ENCODE measurements around the gene ARHGAP45.
A peak's percentile ranks its signal among the peaks of the same experiment; 100 is the strongest.

ARHGAP45 gene

DNA sequence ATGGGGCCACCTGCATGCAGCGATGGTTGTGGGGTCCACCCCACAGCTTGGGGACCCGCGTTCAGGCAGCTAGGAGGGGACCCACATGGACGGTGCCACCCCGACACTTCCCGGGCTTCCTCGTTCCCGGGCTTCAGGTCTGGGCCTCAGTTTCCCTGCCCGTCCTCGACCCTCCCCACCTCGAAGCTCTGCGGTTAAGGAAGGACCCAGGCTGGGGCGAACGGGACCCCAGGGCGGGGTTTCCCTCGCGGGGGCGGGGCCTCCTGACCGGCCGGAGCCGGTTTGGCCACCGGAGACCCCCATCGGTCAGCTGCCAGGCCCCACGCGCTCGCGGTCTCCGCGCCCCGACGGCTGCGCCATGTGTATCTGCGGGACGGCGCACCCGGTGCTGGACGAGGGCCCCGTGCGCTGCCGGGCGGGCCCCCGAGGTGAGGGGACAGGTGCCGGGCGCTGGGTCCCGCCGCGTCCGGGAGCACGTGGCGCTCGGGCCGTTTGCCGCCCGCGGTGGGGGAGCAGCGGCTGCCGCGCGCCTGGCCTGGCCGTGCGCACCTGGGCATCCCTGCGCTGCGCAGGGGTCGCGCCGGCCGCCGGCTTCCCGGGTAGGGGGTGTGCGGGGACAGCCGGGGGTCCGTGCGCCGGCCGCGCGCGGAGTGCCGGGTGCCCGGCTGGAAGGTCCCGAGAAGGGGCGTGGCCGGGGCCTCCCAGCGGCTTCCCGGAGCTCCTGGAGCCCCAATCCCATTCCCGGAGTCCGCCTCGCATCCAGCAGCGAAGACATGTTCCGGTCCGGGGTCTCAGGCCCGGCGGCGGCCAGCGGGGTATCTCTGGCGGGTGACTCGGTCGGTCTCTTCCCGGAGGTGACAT is 4.2 kb downstream of the ARHGAP45 start:
- no peak for DNase-seq

DNA sequence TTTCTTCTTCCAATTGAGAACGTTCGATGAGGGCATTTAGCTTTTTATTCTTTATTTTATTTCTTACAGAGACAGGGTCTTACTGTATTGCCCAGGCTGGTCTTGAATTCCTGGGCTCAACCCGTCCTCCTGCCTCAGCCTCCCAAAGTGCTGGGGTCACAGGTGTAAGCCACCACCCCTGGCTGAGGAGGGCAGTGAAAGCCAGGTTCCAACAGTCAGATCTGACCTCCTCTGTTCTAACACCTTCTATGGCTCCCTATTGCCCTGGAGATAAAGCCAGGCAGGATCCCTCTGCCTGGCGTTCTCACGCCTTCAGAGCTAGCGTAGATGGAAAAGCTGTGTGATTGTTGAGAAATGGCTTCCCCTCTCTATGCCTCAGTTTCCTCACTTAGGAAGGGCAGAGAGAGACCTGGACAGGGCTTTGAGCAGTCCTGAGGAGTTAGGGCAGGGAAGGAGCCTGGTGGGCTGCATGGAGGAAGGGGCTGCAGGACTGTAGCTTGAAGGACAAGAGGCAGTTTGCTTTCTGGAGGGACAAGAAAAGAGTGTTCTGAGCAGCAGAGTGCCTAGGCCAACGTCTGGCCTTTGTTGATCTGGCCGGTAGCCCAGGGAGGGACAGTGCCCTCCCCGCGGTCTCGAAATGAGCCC is 5.5 kb downstream of the ARHGAP45 start:
- DNase-seq, result no peak

DNA sequence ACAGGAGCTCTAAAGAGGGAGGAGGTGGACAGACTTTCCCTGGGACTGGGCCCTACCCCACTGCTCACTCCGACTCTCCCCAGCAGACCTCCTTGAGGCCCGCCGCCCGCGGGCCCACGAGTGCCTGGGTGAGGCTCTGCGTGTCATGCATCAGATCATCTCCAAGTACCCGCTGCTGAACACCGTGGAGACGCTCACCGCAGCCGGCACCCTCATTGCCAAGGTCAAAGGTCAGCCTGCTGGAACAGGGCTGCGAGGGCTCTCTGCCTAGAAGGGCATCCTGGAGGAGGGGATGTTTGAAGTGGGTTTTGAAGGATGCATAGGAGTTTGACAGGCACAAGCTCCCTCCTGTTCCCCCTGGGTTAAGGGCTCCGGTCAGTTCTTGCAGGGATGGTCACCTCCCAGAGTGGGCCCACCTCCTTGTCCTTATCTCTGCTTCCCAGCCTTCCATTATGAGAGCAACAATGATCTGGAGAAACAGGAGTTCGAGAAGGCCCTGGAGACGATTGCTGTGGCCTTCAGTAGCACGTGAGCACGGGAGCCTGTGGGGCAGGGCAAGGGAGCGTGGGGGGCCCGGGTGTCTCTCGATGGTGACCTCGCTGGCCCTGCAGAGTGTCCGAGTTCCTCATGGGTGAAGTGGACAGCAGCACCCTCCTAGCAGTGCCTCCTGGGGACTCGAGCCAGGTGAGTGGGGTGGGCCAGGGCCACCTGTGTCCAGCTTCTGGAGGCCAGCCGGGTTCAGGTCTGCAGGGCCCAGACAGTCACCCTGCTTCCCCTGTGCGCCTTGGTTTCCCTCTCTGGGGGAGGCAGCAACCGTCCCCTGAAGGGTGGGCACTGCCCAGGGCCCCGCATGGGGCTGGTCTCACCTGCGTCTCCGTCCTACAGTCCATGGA is 6.3 kb downstream of the ARHGAP45 start:
- DNase-seq, result no peak

DNA sequence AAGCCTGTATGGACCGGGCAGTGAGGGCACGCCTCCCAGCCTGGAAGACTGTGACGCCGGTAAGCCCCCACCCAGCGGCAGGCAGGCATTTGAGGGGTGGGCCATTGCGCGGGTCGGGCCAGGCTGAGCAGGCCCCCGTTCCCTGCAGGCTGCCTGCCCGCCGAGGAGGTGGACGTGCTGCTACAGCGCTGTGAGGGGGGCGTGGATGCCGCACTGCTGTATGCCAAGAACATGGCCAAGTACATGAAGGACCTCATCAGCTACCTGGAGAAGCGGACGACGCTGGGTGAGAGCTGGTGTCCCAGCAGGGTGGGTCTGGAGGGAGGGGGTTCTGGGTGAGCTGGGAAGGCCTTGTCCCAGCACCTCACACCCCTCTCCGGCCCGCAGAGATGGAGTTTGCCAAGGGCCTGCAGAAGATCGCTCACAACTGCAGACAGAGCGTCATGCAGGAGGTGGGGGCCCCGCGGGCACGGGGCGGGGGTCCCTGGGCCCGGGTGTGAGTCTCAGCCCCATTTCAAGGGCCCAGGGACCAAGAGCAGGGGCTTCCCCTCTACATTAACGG is 7.1 kb downstream of the ARHGAP45 start:
- DNase-seq, result no peak

DNA sequence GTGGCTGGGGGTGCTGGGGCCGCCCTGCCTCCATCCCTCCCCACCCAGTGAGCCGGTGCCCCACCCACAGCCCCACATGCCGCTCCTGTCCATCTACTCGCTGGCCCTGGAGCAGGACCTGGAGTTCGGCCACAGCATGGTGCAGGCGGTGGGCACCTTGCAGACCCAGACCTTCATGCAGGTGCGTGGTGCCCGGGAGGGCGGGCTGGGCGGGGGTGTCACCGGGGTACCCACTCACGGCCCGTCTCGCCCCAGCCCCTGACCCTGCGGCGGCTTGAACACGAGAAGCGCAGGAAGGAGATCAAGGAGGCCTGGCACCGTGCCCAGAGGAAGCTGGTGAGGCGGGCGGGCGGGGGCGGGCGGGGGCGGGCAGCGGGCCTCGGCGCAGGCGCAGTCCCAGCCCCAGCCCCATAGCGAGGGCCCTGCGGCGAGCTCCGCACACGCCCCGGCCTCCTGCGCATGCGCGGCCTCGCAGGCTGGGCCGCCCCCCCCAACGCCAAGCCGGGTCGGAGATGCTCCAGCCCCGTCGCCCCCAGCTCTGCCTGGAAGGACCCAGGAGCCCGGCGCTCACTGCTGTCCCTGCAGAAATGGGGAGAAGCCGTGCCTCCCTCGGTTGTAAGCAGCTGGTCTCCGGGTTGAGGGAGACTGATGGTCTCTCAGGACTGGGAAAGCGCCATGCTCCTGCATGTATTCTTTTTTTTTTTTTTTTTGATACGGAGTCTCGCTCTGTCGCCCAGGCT is 7.7 kb downstream of the ARHGAP45 start:
- peak; percentile 55 for DNase-seq

DNA sequence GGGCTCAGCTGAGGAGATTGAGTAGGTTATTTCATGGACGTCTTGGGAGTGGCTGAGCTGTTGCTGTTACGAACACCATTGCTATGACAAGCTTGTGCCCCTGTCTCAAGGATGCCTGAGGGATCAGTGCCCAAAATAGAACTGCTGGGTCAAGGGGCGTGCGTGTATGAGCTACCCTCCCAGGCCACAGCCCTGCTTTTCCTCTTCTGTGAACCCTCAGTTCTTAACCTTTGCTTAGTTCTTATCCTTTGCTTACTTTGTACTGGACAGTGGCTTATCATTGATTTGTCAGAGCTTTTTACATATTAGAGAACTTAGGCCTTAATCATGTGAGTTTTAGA is 9.0 kb downstream of the ARHGAP45 start:
- DNase-seq, result no peak

DNA sequence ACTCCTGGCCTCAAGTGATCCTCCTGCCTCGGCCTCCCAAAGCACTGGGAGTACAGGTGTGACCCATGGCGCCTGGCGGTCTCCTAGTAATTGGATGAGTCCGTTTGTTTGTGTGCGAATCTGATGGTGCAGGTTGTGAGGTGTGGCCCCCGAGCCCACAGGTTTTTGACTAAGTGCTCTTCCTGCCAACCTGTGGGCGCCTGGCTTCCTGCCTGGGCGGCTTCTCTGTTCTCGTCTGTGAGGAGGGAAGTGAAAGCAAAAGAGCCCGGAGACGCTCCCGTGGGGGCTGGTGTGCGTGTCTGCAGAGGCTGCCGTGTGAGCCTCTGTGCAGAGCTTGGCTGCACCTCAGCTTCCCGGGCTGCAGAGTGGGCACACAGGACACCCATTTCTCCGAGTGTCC is 10.0 kb downstream of the ARHGAP45 start:
- no peak for DNase-seq

DNA sequence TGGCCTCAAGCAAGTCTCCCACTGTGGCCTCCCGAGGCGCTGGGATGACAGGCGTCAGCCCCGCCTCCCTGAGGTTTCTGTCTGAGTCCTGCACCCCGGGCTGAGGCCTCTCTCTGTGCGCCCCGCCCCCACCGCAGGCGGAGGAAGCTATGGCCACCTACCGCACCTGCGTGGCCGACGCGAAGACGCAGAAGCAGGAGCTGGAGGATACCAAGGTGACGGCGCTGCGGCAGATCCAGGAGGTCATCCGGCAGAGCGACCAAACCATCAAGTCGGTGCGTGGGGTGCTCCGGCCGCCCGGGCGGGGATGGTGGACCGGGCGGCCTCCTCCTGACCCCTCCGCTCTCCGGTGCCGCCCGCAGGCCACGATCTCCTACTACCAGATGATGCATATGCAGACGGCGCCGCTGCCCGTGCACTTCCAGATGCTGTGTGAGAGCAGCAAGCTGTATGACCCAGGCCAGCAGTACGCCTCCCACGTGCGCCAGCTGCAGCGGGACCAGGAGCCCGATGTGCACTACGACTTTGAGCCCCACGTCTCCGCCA is 12.7 kb downstream of the ARHGAP45 start:
- no peak for DNase-seq

DNA sequence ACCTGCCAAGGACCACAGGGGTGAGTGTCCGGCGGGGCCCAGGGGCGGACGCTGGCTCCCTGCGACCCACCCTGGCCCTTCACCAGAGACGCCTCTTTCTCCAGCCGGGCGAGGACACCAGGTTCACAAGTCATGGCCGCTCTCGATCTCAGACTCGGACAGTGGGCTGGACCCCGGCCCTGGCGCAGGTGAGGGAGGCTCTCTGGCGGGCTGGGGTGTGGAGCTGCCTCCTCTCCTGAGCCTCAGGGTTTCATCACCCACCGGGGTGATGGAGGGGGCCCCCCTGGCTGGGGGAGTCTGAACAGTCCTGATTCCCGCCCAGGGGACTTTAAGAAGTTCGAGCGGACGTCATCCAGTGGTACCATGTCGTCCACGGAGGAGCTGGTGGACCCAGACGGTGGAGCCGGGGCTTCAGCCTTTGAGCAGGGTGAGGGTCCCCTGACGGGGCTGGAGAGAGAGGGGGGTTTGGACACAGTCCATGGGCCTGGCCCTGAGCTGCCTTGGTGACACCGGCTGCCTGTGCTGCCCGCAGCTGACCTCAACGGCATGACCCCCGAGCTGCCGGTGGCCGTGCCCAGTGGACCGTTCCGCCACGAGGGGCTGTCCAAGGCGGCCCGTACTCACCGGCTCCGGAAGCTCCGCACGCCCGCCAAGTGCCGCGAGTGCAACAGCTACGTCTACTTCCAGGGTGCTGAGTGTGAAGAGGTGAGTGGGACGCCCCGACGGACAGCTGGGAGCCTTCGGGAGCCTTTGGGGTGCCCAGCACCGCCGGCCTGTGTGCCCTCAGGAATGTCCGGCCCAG is 13.6 kb downstream of the ARHGAP45 start:
- DNase-seq, result no peak

DNA sequence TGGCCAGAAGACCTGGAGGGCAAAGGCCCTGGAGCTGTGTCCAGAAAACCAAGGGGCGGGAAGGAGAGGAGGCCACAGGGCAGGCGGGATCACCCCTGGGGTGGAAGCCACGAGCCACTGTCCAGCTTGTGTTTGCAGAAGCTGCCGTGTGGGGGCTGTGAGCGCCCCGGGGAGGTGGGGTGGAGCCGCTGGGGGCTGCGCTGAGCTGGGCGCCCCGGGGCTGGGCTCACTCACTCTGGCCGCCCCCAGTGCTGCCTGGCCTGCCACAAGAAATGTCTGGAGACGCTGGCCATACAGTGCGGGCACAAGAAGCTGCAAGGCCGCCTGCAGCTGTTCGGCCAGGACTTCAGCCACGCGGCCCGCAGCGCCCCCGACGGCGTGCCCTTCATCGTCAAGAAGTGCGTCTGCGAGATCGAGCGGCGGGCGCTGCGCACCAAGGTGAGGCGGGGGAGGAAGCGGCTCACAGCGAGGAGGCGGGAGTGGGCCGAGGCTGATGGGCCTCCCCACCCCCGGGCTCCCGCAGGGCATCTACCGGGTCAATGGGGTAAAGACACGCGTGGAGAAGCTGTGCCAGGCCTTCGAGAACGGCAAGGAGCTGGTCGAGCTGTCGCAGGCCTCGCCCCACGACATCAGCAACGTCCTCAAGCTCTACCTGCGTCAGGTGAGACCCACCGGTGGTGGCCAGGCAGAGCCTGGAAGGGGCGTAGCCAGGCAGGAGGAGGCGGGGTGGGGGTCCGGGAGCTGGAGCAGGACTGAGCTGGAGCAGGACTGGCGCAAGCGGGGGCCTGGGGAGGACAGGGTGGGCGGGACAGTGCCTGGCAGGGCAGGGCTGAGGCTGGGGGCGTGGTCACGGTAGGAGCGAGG is 14.6 kb downstream of the ARHGAP45 start:
- no peak for DNase-seq

DNA sequence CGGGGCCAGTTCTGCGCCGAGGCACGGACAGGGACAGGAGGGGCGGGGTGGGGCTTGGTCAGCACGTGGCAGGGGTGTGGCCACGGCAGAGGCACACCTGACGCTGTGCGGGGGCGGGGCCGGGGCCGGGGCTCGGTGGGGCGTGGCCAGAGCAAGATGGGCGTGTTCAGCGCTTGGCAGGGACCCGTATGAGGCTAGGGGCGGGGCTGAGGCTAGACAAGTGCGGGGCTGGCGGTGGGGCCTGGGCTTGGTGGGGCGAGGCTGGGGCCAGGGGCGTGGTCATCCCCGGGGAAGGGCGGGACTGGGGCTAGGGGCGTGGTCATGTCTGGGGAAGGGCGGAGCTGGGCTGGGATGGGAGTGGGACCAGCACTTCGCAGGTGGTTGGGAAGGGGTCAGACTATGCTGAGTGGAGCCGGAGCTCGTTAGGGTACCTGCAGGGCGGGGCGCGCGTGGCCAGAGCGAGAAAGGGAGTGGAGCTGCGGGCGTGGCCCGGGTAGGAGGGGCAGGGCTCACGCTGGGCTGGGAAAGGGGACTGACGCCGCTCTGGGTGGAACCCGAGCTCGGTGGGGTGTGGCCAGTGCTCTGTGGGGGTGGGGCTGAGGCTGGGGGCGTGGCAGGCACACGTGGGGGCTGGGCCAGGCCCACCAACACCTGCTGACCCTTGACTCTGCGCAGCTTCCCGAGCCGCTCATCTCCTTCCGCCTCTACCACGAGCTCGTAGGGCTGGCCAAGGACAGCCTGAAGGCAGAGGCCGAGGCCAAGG is 15.4 kb downstream of the ARHGAP45 start:
- DNase-seq, result no peak

DNA sequence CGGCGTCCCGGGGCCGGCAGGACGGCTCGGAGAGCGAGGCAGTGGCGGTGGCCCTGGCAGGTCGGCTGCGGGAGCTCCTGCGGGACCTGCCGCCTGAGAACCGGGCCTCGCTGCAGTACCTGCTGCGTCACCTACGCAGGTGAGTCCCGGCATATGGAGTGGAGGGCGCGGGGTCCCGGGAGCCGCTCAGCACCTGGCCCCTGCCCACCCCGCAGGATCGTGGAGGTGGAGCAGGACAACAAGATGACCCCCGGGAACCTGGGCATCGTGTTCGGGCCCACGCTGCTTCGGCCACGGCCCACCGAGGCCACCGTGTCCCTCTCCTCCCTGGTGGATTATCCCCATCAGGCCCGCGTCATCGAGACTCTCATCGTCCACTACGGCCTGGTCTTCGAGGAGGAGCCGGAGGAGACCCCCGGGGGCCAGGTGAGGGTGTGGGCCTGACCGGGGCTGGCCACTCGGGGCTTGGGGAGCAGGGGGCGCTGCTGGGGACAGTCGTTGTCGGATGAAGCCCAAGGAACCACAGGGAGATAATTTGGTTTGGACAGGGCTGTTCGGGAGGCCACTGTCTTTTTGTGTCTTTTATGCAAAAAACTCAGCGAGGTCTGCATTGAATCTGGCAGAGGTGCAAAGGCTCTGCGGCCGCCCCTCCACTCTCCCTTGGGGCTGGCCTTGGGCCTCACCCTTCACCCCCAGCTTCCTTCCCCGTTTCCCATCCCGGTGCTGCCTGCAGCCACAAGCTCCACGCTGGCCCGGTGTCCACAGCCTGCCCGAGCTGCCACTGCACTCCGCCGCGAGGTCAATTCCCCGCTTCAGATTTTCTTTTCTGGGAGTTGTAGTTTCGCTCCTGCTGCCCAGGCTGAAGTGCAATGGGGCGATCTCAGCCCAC is 16.2 kb downstream of the ARHGAP45 start:
- DNase-seq, result no peak

DNA sequence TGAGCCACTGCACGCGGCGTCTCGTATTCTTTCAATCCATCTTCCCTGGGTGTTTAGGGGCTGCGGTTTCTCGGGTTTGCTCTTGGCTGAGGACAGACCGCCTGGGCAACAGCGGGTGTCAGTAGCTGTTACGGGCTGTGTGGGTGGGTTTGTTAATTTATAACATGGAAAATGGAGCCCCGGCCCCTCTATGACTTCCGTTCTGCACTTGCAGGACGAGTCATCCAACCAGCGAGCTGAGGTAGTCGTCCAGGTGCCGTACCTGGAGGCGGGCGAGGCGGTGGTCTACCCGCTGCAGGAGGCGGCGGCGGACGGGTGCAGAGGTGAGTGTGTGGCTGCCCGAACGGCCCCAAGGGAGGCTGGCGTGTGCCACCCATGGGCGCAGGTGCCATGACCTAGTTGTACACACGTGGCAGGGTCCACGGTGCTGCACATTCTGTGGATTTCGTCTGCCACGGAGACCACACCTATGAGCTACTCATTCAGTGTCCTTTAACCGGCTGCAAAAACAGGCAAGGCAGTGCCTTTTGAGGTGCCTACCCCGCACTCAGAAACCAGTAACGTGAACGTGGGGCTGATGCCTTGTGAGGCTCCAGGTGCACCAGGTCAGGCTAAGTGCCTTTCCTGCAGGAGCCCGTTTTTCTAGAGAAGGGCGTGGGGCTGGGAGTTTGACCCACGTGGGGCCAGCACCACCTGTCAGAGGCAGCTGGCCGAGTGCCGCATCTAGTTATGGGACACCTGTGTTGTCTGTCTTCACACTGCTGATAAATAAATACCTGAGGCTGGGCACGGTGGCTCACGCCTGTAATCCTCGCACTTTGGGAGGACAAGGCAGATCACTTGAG is 17.3 kb downstream of the ARHGAP45 start:
- no peak for DNase-seq

DNA sequence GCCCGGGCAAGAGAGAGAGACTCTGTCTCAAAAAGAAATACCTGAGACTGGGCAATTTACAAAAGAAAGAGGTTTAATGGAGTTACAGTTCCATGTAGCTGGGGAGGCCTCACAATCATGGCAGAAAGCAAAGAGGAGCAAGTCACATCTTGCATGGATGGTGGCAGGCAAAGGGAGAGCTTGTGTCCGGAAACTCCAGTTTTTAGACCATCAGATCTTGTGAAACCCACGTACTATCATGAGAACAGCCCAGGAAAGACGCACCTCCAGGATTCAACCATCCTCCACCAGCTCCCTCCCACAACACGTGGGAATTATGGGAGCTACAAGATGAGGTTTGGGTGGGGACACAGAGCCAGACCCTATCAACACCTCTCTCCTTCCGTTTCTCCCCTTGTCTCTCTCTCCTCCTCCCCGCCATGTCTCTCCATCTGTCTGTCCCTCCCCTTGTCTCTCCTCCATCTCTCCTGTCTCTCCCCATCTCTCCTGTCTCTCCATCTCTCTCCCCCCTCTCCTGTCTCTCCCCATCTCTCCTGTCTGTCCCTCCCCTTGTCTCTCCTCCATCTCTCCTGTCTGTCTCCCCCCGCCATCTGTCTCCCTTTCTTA is 18.2 kb downstream of the ARHGAP45 start:
- DNase-seq, result no peak

DNA sequence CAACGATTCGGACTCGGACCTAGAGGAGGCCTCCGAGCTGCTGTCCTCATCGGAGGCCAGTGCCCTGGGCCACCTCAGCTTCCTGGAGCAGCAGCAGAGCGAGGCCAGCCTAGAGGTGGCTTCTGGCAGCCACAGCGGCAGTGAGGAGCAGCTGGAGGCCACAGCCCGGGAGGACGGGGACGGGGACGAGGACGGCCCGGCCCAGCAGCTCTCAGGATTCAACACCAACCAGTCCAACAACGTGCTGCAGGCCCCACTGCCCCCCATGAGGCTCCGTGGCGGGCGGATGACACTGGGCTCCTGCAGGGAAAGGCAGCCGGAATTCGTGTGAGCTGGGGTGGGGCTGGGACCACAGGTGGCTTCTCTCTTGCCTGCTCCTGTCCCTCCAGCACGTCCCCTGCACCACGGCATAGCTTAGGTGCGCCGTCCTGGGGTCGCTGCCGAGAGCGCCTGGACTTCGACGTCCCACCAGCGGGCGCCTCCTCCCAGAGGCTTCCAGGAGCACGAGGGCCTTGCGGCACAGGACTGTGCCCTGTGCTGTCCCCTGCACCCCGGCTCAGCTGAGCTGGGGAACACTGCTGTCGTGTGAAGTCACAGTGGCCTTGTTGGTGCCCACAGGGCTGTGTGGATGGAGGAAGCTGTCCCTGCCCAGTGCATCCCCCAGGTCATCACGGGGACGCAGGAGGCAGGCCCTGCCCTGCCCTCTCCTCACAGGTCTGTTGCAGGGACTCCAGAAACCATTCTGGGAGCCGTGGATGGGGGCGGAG is 18.9 kb downstream of the ARHGAP45 start:
- DNase-seq, result no peak

DNA sequence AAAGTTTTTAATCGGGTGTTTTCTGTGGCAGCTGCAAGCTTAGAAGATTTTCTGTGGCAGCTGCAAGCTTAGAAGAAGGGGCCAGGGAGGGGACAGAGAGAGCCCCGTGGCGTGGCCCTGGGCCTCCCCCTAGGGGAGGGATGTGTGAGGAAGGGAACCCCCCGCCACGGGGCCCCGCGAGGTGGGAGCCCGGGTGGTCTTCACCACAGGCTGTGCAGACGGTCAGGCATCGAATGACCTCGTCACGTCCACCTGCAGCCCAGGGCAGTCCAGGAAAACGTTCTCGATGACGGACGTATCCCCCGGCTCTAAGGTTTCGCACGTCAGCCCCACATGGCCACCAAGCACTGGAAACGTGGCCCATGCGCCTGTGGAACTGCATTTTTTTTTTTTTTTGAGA is 19.6 kb downstream of the ARHGAP45 start:
- no peak for DNase-seq
